HuH-7 (cell line): ENCODE data around the gene DISC1.

Experiments used
- DNase-seq: peaks from one replicate; pipeline ENCODE4 v3.0.0; 2011; ENCODE audit warnings: low spot score

The DISC1 gene

DNA sequence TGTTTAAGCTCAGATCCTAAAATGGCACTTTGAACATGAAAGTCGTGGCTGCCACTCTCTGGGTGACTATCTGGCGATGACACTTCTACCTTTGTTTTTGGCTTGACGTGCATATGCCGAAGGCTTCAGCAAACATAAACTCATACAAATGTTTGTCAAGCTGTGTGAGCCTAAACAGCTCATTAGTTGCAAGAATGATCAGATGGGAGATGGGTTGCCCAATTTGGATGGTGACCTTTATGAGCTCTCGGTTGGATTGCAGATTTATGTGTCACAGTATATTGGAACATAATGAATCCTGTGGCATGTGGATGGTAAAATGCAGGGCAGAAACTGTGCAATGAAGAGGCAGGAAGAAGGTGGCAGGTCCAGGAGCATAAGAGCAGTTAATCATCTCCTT, 229.3 kb downstream of the DISC1 start:
- DNase-seq = no peak

DNA sequence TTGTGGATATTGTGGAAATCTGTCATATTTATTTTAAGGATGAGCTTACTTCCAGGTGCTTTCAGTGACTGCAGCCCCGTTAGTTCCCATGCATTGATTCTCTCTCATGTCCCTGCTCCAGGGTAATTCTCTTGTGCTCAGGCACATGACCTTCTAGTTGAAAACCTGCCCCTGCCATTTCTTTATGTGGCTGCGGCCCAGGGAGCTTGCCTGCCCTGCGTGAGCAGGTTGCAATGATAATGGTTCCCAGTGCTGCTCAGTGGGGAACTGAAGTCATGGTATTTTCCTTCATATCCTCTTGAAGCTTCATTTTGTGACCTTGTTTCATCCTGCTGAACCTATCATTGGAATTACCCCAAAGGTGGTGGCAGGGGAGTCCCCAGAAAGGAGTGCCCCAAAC, 229.8 kb downstream of the DISC1 start:
- DNase-seq = no peak

DNA sequence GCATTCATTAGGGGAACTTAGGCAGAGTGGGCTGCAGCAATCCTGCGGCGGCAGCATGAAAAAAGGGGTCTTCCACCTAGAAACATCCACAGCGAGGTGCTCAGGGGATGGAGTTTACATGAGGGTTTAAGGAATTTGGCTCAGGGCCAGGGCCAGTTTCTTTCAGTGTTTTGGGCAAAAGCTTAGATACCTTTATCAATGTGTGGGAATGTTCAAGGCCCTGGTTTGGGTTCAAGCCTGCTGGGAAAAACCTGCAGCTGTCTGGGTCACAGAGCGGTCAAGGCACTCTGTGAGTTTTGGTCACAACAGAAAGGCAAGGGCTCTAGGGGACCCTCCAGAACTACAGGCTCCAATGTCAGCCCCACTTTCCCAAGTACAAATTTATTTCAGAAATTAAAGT, 230.3 kb downstream of the DISC1 start:
- no peak for DNase-seq

DNA sequence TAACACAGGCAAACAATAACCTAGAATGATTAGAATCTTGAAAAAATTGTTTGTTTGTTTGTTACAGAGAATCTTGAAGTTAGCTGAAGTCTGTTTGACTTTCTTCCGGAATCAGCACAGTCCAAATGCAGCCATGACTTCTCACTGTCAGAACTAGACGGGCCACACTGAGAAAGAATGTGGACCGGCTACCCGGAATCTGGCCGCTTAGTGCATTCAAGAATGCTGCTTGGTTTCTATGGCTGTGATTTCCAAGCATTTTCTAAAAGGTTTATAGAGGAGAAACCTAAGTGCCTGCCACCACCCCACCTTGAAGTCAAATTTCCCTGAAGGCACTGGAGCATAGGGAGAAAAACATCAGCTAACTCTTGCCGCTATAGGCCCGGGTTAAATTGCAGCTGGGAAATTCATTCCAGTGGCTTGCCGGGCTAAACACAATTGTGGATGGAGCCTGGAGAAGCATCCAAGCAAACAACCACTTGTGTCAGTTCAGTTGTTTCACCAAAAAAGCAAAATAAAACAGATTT, 231.1 kb downstream of the DISC1 start:
- DNase-seq = no peak

DNA sequence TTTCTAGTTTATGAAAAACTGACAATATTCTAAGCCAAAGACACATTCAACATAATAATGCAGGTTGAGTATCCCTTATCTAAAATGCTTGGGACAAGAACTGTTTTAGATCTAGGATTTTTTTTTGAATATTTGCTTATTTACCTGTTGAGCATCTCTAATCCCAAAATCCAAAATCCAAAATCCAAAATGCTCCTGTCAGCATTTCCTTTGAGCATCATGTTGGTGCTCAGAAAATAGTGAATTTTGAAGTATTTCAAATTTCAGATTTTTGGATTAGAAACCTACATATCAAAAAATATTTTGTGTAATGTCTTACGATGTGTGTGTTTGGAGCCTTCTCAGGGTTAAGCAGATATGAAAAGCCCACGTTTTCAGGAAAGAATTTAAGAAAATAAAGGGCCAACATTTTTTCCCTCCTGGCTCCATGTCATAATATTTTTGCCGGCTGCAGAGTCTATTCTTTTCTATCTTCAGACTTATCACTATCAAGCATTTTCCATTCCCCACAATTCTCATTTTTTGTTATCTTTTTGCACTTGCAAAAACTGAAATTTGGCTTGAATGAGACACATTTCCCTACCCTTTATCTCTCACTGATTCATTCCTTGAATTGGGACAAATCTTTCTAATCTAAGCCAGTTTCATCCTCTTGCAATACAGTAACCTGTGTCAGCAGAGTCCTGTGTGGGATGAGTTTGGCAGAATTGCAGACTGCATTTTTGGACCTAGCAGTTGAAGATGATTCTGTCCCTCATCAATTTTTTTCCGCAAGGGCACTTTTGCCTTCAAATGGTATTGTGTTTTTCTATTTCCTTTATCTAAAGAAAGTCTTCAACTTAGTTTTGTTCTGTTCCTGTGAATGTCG, 233.9 kb downstream of the DISC1 start:
- DNase-seq = no peak

DNA sequence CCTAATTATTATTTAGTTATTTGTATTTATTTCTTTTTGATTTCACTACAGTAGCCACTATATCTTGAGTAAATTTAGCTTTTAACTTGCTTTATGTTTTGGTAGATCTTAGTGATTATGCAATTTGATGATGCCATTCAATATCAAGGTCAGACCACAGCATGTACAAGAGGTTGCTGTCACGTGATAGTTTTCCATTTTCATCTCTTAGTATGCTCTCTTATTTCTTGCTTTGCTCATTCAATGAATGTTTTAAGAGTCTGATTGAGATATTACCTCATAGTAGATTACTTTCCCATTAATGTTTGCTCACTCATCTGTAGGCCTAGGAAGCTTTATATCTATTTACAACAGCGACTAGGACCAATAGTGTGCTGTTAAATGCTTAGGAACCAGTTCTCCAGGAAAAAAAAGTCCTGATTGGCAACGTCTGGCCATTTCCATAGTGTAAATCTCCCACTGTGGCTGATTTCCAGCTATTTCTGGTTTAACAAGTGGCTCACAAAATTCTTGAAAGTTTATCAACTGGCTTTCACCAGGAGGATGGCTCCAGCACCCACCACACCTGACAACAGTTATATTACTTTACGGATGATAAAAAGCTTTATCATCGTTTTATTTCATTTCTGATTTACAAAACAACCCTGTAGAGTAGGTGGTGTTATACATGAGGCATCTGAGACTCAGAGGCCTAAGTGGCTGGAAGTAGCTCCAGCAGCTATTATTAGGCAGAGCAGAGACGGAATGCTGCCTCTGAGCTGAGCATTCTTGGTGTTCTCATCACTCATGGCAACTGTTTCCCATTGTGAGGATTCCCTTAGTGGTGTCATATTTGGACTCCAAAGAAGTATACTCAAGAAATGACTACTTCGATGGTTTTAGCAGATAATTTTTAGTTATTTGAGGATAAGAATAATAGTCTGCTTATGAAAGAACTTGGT, 235.2 kb downstream of the DISC1 start:
- DNase-seq = no peak

DNA sequence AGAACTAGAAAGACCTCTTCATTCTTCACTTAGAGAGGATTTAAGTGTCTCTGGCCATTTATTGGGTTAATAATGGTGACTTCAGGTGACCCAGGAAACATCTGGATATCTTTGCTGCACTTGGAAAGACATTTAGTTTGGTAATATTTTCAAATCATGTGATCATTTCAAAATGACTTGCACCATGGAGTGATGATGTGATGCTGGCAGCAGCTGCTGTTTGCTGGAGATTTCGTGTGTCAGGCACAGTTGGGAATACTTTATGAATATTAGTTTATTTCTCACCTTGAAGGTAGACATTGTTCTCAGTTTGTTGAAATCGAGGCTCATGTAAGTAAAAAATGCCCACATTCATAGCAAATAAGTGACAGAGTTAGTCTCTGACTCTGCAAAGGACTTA, 236.0 kb downstream of the DISC1 start:
- no peak for DNase-seq

DNA sequence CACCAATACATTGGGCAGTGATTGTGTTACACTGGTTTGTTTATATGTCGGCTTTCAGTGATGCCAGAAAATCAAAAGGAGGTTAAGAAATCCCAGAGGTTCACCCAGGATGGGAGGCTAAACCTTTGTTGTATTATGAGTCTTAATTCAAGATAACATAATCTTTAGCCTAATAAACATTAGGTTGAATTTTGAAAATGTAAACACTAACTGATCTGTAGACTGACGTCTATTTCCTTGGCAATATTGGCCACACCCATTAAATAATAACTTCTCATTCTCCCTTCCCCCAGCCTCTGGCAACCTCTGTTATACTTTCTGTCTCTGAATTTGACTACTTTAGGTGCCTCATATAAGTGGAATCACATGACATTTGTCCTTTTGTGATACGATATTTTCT, 238.7 kb downstream of the DISC1 start:
- no peak for DNase-seq

DNA sequence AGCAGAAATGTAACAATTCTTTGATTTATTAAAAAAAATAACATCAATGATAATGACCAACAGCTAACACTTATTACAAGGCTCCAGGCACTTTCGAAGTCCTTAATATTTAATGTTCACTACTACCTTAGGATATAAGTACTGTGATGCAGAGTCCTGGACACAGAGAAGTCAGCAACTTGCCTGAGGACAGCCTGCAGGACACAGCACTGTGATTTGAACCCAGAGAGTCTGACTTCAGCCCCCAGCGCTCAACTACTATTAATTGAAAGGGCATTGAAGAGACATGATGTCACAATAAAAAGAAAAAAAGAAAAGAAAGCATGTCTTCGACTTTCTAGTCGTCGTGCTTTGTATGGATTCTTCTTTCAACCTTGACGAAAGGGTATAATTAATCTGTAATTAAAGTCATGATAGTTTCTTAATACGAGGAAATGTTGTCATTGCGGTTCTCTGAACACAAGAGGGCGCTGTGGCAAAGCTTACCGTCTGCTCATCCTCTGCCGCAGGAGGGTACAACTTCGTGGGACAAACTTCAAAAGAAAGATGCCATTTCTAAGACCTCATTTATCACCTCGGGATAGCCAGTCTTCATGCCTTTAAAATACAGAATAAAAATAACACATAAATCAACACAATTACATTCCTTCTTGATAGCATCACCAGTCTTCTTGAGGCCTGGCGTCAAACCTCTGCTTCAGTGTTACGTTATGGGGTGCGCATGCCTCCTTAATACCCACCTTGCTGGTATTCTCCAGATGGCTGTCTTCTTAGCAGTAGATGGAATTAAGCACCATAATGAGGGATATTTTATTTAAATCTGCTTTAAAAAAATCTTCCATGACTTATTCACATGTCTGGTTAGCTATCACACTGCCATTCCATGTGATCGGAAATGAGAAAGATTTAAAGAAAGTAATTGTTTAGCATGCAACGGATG, 240.1 kb downstream of the DISC1 start:
- DNase-seq = peak; percentile 46

DNA sequence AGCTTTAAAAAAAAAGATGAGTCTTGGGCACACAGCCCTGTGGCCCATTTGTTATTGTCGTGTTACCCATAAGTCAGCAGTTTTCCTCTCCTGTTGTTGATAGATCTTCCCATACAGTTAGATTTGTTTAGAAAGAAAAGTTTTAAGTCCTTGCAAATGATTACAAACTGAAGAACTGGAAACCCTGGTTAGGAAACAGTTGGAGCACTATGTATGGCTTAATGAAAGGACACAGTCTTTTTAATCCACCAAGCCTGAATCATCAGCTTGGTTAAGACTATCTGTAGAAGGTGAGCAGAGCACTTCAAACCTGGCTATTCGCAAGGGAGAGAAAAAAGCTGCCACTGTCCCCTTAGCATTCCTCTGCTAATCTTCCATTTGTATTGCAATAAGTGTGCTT, 241.0 kb downstream of the DISC1 start:
- DNase-seq = no peak

DNA sequence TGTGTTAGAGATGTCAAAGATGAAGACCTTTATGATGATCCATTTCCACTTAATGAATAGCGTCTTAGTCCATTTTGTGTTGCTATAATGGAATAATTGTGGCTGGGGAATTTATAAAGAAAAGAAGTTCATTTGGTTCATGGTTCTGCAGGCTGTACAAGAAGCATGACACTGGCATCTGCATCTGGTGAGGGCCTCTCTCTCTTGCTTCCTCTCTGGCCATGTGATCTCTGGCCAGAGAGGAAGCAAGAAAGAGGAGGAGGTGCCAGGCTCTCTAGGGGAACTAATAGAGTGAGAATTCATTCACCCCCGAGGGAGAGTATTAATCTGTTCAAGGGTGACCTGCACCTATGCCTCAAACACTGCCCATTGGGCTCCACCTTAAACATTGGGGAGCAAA, 242.8 kb downstream of the DISC1 start:
- no peak for DNase-seq

DNA sequence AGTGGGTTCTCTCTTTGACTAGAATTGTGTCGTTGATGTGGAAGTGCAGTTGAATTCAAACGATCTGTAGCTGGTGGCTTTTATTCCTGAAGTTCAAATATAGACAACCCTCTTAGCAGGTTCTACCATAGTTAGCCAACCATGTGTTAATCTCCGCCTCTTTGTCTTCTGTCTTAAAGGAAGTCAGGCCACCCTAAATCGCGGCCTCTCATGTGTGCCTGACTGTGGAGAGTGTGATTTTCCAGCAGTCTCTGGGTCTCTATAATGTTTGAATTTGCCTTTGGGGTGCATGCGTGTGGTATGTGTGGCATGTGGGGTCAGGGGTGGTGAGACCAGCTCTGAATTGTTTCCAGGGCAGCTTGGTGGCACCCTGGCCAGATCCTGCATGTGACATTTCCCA, 244.9 kb downstream of the DISC1 start:
- no peak for DNase-seq

DNA sequence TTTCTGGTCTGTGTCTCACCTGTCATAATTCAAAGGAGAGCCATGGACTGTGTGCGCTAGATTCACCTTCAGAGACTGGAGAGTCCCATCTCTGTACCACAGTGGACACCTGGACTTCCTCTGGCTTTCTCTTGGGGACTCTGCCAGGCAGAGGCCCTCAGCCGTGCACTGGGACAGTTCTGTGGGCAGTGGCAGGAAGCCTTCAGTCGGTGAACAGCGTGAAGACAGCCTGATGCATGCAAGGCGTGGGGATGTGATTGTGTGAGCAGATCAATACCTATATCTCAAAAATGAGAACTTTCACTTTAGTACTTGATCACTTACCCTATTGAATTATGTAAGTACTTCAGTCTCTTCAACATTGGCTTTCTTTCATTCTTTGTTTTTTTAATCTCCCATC, 245.3 kb downstream of the DISC1 start:
- DNase-seq = no peak

DNA sequence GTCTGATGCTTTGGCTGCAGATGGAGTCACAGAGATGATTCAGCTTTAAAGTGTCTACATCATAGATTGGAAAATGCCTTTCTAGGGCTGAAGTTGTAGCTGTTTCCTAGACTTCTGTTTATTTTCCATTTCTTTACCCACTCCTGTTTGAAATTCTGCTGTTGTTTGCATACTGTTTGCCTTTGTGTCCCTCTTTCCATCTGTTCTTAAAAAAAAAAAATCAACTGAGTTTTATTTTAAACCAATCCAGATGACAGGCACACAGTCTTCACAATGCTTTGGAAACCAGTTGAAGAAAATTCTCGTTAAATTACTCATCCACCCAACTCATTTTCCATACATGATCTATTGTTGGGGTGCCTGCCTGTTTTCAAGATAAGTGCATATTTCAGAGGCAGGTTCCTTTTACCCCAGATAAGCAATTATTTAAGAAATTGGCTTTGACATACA, 245.9 kb downstream of the DISC1 start:
- no peak for DNase-seq

DNA sequence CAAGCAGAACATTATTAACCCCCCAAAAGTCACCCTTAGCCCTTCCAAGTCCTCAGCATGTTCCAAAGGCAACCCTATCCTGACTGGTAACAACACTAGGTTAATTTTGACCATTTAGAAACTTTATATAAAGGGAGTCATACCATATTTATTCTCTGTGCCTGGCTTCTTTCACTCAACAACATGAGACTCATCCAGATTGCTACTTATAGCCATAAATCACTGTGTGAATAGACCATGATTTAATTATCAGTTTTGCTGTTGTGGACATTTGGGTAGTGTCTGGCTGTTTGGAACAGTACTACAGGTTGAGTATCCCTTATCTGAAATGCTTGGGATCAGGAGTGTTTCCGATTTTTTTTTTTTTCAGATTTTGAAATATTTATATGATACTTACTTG, 252.1 kb downstream of the DISC1 start:
- no peak for DNase-seq

DNA sequence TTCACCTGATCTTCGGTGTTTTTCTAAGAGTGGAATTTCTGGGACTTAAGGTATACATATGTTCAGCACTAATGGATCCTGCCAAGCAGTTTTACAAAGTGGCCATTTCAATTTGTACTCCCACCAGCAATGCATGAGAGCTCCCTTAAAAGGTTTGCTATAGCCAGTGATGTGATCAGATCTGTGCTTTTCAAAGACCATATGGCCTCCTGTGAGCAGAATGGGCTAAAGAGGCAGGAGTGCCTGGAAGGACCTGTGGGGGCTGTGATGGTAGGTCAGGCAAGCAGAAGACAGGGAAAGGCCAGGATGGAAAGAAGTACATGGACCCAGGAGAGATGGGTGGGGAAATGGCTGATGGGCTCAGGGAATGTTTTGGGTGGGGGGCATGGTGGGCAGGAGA, 252.7 kb downstream of the DISC1 start:
- DNase-seq = no peak

DNA sequence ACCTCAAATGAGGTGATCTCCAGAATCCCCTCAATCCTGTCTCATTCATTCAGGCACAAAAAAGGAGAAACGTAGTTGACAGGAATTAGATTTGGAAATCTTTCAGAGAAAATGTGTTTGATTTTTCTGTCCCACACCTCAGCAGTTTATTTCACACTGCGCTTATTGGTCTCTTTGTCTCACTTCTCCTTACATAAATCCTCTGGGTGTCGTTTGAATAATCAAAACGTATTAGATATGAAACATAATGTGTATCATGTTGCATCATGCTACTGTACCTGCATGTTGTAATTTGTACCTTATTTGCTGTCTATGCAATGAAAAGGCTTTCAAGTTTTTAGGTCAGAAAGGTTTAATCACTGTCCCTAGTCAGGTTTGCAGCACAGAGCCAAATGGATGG, 255.7 kb downstream of the DISC1 start:
- no peak for DNase-seq

DNA sequence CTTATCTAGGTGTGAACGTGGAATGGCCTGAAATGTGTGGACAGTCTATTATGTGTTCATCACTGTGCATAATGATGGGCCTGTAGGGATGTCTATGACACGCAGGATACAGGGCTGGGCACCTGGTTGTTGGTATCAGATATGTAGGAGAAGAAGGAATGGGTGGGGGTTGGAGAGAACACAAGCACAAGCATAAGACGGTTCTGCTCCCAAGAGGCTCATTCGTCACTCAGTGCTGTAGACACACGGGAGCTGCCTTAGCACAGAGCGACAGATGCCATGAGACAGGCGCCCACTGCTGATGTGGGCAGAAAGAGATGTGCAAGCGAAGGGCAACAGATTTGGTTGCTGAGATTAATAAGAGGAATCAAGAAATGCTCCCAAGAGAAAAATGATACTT, 256.2 kb downstream of the DISC1 start:
- DNase-seq = no peak

DNA sequence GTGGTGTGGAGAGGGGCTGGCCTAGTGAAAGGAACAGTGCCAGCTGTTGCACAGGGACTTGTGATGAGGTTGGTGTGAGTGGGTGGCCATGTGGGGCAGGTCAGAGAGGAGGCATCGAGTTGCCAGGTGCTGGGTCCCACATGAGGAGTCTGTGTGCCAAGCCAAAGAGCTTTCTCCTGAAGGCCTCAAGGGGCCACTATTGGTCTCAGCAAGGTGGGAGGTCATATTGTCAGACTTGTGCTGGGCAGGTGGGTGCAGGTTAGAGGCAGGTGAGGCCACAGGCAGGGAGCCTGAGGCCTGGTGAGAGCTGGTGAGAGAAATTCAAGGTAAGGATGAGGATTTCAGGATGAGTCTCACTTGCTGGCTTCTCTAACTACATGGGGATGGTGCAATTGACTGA, 256.8 kb downstream of the DISC1 start:
- DNase-seq = no peak

DNA sequence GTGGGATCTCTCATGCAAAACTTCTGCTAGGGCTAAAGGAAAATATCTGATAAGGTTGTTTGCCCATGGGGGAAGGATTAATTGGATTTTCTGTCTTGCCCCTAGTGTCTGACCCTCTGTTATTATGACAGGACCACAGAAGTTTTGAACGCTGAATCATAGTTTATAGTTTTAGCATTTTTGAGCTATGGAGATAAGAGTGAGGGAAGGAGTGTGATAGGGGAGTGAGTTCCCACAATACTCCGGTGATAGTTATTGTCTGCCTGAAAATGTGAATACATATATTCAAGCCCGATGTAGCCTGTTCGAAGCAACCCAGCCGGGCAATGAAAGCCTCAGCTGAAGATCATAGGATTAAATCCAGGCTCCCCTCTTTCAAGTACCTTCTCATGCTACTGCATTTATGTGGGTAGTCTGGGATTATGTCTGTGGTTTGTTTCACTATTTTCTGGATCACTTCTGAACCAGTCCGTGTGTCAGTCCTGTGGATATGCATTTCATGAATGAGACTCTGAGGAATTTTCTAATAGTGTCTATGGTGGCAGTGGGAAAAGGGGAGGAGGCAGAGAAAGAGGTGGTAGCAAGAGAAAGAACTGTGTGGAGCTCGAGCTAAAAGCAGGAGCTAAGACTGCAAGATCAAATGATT, 258.7 kb downstream of the DISC1 start:
- DNase-seq = no peak

DNA sequence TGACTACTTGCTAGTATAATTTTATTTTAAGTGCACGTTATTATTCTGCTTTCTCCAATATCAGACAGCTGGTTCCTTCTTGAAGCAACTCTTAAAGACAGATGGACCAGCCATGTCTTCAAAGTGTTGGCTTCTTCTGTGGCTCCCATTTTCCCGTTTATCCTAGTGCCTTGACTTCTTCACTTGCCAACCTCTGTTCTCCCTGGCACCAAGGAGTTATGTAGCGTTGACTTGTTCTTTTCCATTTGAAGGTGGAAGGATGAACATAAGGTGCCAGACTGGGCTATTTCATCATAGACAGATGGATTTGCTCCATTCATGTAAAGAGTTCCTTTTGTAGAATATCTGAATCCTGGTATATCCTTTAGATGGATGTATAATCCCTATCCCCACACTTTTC, 260.6 kb downstream of the DISC1 start:
- no peak for DNase-seq
